Measurements from ENCODE around the gene TRIM8. TPM values are rescaled to one million over a fixed set of nuclear protein-coding genes. Genes with fewer than 3 reads are reported as not detected.

TRIM8 gene
- total RNA-seq, 1 experiment from 2014 or later: 61.4 TPM

- Histone ChIP-seq H3K27ac (ENCODE audit: low read length) (no peak overlapping the region), H2AFZ (ENCODE audit: low read length) (no peak overlapping the region), H4K20me1 (ENCODE audit: low read length) (no peaks in the 10 kb centered on the region), H3K79me2 (ENCODE audit: low read length) (no peaks in the 10 kb centered on the region), H3K9ac (ENCODE audit: low read length) (no peak overlapping the region), H3K4me2 (ENCODE audit: low read length) (no peak overlapping the region), H3K36me3 (ENCODE audit: low read depth, low read length) (no peaks in the 10 kb centered on the region), H3F3A (ENCODE audit: low read length, unreplicated experiment) (no peaks in the 10 kb centered on the region), H3K9me2 (replicated peaks; ENCODE audit: low read length) (no peaks in the 10 kb centered on the region), H3K4me3 (ENCODE audit: low read length) (no peak overlapping the region), H3K4me1 (ENCODE audit: insufficient read depth, low read length) (peaks cover 13% of the 10 kb centered on the region), H3K9me3 (ENCODE audit: low read length) (no peaks in the 10 kb centered on the region), H3K27me3 (ENCODE audit: low read length) (no peaks in the 10 kb centered on the region)
- no TSS peak for BruUV-seq (replicated peaks)
- DNase-seq: no peak
- intact Hi-C loops (cut with micrococcal nuclease): no loop called here
- CTCF ChIA-PET: no interaction called here
- ATAC-seq: no peak
- no peak for TF ChIP-seq EZH2 (IDR thresholded peaks at IDR 0.05; ENCODE audit: low read length, unreplicated experiment)
- TF ChIP-seq, protein P1, sequence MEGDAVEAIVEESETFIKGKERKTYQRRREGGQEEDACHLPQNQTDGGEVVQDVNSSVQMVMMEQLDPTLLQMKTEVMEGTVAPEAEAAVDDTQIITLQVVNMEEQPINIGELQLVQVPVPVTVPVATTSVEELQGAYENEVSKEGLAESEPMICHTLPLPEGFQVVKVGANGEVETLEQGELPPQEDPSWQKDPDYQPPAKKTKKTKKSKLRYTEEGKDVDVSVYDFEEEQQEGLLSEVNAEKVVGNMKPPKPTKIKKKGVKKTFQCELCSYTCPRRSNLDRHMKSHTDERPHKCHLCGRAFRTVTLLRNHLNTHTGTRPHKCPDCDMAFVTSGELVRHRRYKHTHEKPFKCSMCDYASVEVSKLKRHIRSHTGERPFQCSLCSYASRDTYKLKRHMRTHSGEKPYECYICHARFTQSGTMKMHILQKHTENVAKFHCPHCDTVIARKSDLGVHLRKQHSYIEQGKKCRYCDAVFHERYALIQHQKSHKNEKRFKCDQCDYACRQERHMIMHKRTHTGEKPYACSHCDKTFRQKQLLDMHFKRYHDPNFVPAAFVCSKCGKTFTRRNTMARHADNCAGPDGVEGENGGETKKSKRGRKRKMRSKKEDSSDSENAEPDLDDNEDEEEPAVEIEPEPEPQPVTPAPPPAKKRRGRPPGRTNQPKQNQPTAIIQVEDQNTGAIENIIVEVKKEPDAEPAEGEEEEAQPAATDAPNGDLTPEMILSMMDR (conservative IDR thresholded peaks at IDR 0.05; ENCODE audit: low read depth, low read length): no peak
- no peak for TF ChIP-seq EZH2phosphoT487 (IDR thresholded peaks at IDR 0.05; ENCODE audit: borderline replicate concordance, low read length)
- POLR2A ChIA-PET (ENCODE audit: unreplicated experiment): no interaction called here
Observed at GRCh38 chr10:102619281-102619981, 24.8 kb upstream of the TRIM8 start.

GRCh38 chr10:102620138-102620590 lies 24.1 kb upstream of the TRIM8 start:
- no peak for ATAC-seq
- Histone ChIP-seq H4K20me1 (ENCODE audit: low read length) (no peaks in the 10 kb centered on the region), H2AFZ (ENCODE audit: low read length) (no peak overlapping the region), H3K36me3 (ENCODE audit: low read depth, low read length) (no peaks in the 10 kb centered on the region), H3K79me2 (ENCODE audit: low read length) (no peaks in the 10 kb centered on the region), H3K4me3 (ENCODE audit: low read length) (no peak overlapping the region), H3K4me2 (ENCODE audit: low read length) (no peak overlapping the region), H3F3A (ENCODE audit: low read length, unreplicated experiment) (no peaks in the 10 kb centered on the region), H3K9me2 (replicated peaks; ENCODE audit: low read length) (no peaks in the 10 kb centered on the region), H3K27ac (ENCODE audit: low read length) (no peak overlapping the region), H3K27me3 (ENCODE audit: low read length) (no peaks in the 10 kb centered on the region), H3K9ac (ENCODE audit: low read length) (no peak overlapping the region), H3K9me3 (ENCODE audit: low read length) (no peaks in the 10 kb centered on the region), H3K4me1 (ENCODE audit: insufficient read depth, low read length) (peaks cover 13% of the 10 kb centered on the region)
- DNase-seq: no peak
- ChIA-PET CTCF (no interaction called here), POLR2A (ENCODE audit: unreplicated experiment) (no interaction called here)
- TF ChIP-seq, protein P1 (conservative IDR thresholded peaks at IDR 0.05; ENCODE audit: low read depth, low read length): no peak
- TF ChIP-seq EZH2 (IDR thresholded peaks at IDR 0.05; ENCODE audit: low read length, unreplicated experiment): no peak
- no peak for TF ChIP-seq EZH2phosphoT487 (IDR thresholded peaks at IDR 0.05; ENCODE audit: borderline replicate concordance, low read length)
- intact Hi-C loops (cut with micrococcal nuclease): no loop called here
- BruUV-seq (replicated peaks): no TSS peak

Data from PC-3 (cell line).